Lung (tissue), 12 donors: ENCODE measurements around the gene PITX2. TPM values are rescaled to one million over a fixed set of nuclear protein-coding genes. Genes with fewer than 3 reads are reported as not detected.

Experiments
- ATAC-seq: fragments of 200-7000 bp; cut with Tn5 transposase; one replicate; pipeline ENCODE4 v1.9.1; 2020; ENCODE audit warnings: moderate number of reproducible peaks; ENCODE audit not compliant: insufficient read depth, low FRiP score
- DNase-seq, 3 donors: peaks; one replicate each; pipeline ENCODE4 v3.0.0-alpha.2; 2013 to 2017
- H3K27ac ChIP-seq, 2 donors: one replicate each; pipeline ENCODE4 v1.5.1; 2013; ENCODE audit warnings: mild to moderate bottlenecking in 2 of 2, moderate library complexity in 2 of 2, control low read depth in 1 of 2, inconsistent platforms in 1 of 2, low read depth in 1 of 2, low read length in 1 of 2
- H3K27me3 ChIP-seq, 3 donors: one replicate each; pipeline ENCODE4 v1.5.1; 2013; ENCODE audit warnings: low read length in 2 of 3; ENCODE audit not compliant: control insufficient read depth in 3 of 3, insufficient read depth in 3 of 3
- H3K36me3 ChIP-seq, 4 donors: one replicate each; pipeline ENCODE4 v1.5.1; 2013; ENCODE audit warnings: low read length in 4 of 4, mild to moderate bottlenecking in 1 of 4, moderate library complexity in 1 of 4; ENCODE audit not compliant: control insufficient read depth in 4 of 4, insufficient read depth in 4 of 4
- H3K4me1 ChIP-seq, 5 donors: one replicate each; pipeline ENCODE4 v1.5.1; 2013; ENCODE audit warnings: low read length in 5 of 5, mild to moderate bottlenecking in 2 of 5, moderate library complexity in 1 of 5; ENCODE audit not compliant: control insufficient read depth in 5 of 5, insufficient read depth in 5 of 5
- H3K4me3 ChIP-seq: one replicate; pipeline ENCODE4 v1.5.1; 2013; ENCODE audit warnings: mild to moderate bottlenecking, control low read depth, moderate library complexity
- H3K9ac ChIP-seq, 2 donors: one replicate each; pipeline ENCODE4 v1.5.1; 2013; ENCODE audit warnings: low read length in 2 of 2, control low read depth in 1 of 2; ENCODE audit not compliant: insufficient read depth in 1 of 2
- H3K9me3 ChIP-seq, 4 donors: one replicate each; pipeline ENCODE4 v1.5.1; 2013; ENCODE audit warnings: low read length in 3 of 4, mild to moderate bottlenecking in 1 of 4, moderate library complexity in 1 of 4; ENCODE audit not compliant: control insufficient read depth in 4 of 4, insufficient read depth in 3 of 4
- CTCF ChIP-seq: IDR thresholded peaks from 2 replicates; pipeline ENCODE4 v1.5.1; 2012; ENCODE audit warnings: mild to moderate bottlenecking; ENCODE audit errors: control extremely low read depth, extremely low read depth
- WGBS, 2 donors: extraction: QIAGEN DNeasy Blood & Tissue Kit; methylation state at CpG; one replicate each; pipeline ENCODE4 v1.1.7; 2013; 5-methylcytosine and 5-hydroxymethylcytosine counted together
- polyA plus RNA-seq, 2 donors: library from polyadenylated mRNA; stranded (reverse); fragments of 200-250 nt; gene quantifications; one replicate each; pipeline ENCODE4 v1.2.1, GENCODE V29; 2013
- total RNA-seq, 2 donors: library from RNA; depleted of rRNA in 1 of 2; stranded (reverse); fragments of >200 nt in 1 of 2; gene quantifications; one replicate each; pipeline ENCODE4 v1.2.1, GENCODE V29; 2014 to 2021
- donor health status: control.
- donor health status: control.
- donor health status: Bipolar disorder and iron deficiency.
- donor health status: healthy.
- donor health status: DM: yes; HTN: yes; CAD: no.

The PITX2 gene
- total and polyA plus RNA-seq, 4 donors: not detected

- 3 to 7% methylated on average over 37 of the region's 37 CpGs for WGBS, 2 donors
- Histone ChIP-seq H3K9ac (no peak overlapping the region), H3K27ac (no peak overlapping the region), H3K36me3 (no peaks in the 10 kb centered on the region), H3K9me3 (peaks cover 0 to 28% (median 0%) of the 10 kb centered on the region in 4 donors), H3K27me3 (peaks cover 17 to 99% (median 97%) of the 10 kb centered on the region in 3 donors), H3K4me3 (no peak overlapping the region), H3K4me1 (peaks cover 0 to 28% (median 0%) of the 10 kb centered on the region in 5 donors)
- no peak for ATAC-seq
- DNase-seq: peak; percentile 67 to 71 (median 68)
- no peak for TF ChIP-seq CTCF
Measured at GRCh38 chr4:110620691-110621327, 2.1 kb downstream of the PITX2 start.

- ATAC-seq: no peak
- peaks cover 0 to 28% (median 0%) of the 10 kb centered on the region in 5 donors for H3K4me1 ChIP-seq
- no peak overlapping the region for H3K27ac ChIP-seq
- H3K9me3 ChIP-seq: peaks cover 0 to 29% (median 0%) of the 10 kb centered on the region in 4 donors
- no peak overlapping the region for H3K4me3 ChIP-seq
- no peak overlapping the region for H3K9ac ChIP-seq
- 31 to 36% methylated on average over 7 of the region's 7 CpGs for WGBS, 2 donors
- no peak for TF ChIP-seq CTCF
- H3K27me3 ChIP-seq: peaks cover 17 to 99% (median 97%) of the 10 kb centered on the region in 3 donors
- peak in 1 of 3 donors; percentile 47 for DNase-seq
- H3K36me3 ChIP-seq: no peaks in the 10 kb centered on the region
Measured at GRCh38 chr4:110620322-110620690, 2.6 kb downstream of the PITX2 start.

GRCh38 chr4:110619463-110620247 lies 3.2 kb downstream of the PITX2 start:
- ATAC-seq (no peak), DNase-seq (peak in 2 of 3 donors; percentile 31 to 33)
- no peak overlapping the region for H3K4me3 ChIP-seq
- 12% methylated on average over 35 of the region's 35 CpGs for WGBS, 2 donors
- H3K9ac ChIP-seq: no peak overlapping the region
- peaks cover 19 to 99% (median 96%) of the 10 kb centered on the region in 3 donors for H3K27me3 ChIP-seq
- H3K4me1 ChIP-seq: peaks cover 0 to 28% (median 0%) of the 10 kb centered on the region in 5 donors
- no peak overlapping the region for H3K27ac ChIP-seq
- H3K36me3 ChIP-seq: no peaks in the 10 kb centered on the region
- no peak for TF ChIP-seq CTCF
- H3K9me3 ChIP-seq: peaks cover 0 to 31% (median 0%) of the 10 kb centered on the region in 4 donors
